Central memory CD4-positive, alpha-beta T cell (primary cell): ENCODE data around the gene GPR22.
A peak's percentile ranks its signal among the peaks of the same experiment; 100 is the strongest.

ENCODE experiments used
- DNase-seq: peaks from one replicate; pipeline ENCODE4 v3.0.0; 2022
- total RNA-seq, 3 experiments: gene quantifications; one replicate each; lab custom pipeline; 2026; lab: John Stamatoyannopoulos, UW

GPR22 gene, protein sequence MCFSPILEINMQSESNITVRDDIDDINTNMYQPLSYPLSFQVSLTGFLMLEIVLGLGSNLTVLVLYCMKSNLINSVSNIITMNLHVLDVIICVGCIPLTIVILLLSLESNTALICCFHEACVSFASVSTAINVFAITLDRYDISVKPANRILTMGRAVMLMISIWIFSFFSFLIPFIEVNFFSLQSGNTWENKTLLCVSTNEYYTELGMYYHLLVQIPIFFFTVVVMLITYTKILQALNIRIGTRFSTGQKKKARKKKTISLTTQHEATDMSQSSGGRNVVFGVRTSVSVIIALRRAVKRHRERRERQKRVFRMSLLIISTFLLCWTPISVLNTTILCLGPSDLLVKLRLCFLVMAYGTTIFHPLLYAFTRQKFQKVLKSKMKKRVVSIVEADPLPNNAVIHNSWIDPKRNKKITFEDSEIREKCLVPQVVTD
- 0 reads per million in 3 experiments for total RNA-seq

DNA sequence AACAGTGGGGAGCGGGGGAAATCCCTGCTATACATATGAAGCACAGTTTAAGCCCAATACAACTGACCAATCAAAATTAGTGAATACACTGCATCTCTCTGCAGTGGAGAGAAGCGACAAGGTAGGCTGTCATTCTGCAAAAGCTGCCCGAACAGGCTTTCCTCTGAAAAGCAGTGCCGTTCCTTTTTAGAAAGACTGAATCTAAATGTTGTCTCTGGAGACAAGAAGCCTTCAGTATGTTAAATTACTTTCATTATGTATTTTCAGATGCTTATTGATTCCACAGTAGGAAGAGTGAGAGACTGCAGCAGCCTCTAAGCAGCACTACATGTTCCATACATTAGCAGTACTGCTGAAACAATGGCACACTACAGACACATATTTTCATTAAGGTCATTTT lies at the start of gene GPR22:
Gene GPR22 (plus strand): TSS at position 129 of the 400 bp plus-strand sequence. CDS start 4,004 bp downstream, outside the sequence.
- DNase-seq: no peak

DNA sequence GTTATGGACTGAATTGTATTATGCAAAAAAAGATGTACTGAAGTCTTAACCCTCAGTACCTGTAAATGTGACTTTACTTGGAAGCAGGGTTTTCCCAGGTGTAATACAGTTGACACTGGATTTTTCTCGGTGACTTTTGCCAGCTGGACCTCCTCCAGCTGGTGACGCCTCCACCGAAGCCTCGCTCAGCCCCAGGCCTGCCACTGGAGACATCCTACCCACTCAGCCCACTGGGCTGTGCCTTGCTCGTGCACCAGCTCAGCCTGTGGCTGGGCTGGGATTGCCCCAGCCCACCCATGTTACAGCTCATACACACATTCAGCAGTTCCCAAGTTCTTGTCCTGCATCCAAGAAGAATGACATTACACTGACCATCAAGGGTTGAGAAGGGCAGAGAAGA lies 42.4 kb upstream of the GPR22 start:
- DNase-seq: no peak

DNA sequence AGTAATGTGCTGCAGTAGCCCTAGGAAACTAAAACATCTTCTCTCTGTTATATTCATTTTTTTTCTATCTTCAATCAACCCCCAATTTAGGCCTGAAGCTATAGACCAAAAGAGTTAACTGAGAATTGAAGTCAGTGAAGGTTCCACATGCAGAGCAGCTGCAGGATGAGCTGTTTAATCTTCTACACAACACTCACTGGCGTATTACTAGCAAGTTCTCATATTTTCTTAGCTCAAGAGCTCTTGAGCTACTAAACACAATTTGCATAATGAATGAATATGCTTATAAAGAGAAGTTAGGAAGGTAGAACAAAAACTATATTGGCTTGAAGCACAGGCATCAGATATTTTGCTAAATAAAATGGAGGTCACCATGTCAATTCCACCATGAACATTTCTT lies 41.2 kb upstream of the GPR22 start:
- DNase-seq: no peak

DNA sequence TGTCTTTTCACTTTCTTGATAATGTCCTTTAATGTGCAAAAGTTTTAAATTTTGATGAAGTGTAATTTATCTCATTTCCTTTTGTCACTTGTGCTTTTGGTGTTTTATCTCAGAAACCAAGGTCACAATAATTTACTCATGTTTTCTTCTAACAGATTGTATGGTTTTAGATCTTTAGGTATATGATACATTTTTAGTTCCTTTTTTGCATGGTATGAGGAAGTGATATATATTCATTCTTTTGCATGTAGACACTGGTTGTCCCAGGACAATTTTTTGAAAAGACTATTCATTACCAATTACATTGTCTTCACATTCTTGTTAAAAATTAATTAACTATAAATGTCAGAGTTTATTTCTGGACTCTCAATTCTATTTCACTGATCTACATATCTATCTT lies 39.8 kb upstream of the GPR22 start:
- DNase-seq: no peak

DNA sequence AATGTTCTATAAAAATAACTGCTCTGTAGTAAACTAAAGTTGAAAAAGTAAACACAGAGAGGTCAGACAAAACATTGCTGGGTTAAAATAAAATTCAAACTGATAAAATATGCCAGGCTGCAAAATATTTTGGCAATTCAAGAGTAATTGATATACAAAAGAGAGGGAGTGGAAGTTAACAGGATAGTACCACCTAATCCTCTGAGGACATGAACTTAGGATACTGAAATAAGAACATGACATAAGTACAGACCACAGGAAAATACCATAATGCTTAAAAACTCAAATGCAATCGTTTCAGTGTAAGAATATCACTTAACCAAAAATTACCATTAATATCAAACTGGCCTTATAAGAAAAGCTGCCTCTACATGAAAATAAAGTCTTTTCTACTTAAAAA lies 37.6 kb upstream of the GPR22 start:
- no peak for DNase-seq

DNA sequence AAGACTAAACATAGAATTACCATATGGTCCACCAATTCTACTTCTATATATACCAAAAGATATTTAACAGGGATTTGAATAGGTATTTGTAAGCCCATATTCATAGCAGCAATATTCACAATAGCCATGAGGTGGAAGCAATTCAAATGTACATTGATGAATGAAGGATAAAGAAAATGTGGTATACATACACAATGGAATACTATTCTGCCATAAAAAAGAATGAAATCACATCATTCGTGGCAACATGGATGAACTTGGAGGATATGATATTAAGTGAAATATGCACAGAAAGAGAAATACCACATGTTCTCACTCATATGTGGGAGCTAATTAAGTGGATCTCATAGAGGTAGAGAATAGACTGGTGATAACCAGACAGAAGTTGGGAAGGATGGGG lies 34.1 kb upstream of the GPR22 start:
- no peak for DNase-seq

DNA sequence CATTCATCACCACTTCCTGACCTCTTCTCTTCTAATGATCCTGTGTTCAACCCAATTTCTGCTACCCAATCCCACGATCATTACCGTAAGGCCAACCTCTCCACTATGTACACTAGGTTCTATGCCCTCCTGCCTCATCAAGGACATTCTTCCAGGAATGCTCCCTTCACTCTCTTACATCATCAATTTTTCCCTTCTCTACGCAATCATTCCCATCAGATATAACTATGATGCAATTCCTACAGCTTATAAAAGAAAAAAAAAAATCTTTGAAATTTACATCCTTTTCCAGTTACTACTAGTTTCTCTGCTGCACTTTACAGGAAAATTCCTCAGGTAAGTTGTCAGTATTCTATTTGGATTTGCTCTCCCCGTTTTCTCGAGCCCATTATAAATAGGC lies 30.8 kb upstream of the GPR22 start:
- DNase-seq: no peak

DNA sequence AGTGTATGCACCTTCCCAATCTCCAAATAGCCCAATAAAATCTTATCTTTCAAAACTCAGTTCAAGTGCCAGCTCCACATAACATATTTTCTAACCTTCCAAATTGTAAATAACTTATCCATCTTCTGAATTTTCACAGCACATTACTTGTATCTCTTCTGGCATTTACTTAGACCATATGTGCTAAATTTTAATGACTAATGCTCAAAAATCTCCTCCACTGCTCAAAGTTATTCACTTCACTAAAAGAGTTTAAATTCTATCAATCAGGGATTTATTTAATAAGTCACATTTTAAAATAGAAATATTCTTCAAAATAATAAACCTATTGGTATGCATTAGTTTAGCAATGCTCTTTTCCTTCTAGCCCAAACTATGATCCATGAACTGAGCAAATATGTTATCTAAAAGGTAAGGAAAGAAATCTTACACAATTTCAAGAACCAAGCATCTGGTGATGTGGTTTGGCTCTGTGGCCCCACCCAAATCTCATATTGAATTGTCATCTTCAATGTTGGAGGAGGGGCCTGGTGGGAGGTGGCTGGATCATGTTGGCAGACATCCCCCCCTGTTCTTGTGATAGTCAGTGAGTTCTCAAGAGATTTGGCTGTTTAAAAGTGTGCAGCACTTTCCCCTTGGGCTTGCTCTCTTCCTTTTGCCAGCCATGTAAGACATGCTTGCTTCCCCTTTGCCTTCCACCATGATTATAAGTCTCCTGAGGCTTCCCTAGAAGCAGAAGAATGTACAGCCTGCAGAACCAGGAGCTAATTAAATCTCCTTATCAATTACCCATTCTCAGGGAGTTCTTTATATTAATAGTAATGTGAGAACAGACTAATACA lies 28.1 kb upstream of the GPR22 start:
- DNase-seq: no peak

DNA sequence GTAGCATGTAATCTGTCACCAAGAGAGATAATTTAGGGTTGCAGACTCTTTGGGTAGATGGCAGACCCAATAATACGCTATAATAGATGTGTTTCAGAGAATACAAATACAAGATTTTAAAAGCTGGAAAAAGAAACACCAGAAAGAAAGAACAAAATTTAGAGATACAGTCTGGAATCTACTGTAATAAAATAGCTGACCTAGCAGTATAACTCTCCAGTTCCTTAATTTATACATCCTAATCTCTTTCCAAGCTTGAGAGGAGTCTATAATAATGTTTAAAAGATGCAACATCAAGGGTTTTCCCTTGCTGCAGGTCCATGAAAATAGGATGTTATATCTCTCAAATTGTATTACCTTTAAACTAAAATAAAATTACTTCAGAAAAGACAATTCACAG lies 27.2 kb upstream of the GPR22 start:
- no peak for DNase-seq

DNA sequence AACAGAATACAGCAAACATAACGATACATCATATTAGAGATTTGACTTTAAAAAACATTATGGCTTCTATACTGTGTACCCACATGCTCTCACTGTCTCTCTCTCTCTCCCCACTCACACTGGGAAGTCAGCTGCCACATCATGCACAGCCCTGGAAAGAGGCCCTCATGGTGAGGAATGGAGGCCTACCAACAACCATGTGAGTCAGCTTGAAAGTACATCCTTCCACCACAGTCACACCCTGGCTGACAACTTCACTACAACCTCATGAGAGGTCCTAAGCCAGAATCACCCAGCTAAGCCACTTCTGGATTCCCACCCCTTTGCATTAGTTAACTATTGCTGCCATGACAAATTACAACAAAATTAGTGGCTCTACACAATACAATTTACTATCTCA lies 23.3 kb upstream of the GPR22 start:
- no peak for DNase-seq

DNA sequence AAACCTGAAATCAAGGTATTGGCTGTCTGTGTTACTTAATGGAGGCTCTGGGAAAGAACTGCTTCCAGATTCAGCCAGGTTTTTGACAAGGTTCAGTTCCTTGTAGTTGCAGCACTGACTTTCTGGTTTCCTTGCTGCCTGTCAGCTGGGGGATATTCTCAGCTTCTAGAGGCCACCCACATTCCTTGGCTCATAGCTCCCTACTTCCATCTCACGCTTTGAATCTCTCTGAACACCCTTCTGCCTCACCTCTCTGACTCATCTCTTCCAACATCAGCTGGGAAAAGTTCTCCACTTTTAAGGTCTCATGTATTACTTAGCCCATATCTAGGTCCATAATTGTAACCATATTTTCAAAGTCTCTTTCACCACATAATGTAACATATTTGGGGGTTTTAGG lies 22.9 kb upstream of the GPR22 start:
- no peak for DNase-seq

DNA sequence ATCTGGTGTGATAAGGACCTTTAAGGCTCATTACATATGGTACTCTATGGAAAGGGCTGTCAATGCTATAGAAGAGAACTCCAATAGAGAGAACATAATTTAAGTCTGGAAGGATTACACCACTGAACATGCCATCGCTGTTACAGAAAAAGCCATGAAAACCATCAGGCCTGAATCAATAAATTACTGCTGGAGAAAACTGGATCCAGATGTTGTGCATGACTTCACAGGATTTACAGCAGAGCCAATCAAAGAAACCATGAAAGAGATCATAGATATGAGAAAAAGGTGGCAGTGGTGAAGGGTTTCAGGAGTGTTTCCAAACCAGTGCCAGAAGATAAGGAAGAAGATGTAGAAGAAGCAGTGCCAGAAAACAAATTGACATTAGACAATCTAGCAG lies 18.9 kb upstream of the GPR22 start:
- no peak for DNase-seq

DNA sequence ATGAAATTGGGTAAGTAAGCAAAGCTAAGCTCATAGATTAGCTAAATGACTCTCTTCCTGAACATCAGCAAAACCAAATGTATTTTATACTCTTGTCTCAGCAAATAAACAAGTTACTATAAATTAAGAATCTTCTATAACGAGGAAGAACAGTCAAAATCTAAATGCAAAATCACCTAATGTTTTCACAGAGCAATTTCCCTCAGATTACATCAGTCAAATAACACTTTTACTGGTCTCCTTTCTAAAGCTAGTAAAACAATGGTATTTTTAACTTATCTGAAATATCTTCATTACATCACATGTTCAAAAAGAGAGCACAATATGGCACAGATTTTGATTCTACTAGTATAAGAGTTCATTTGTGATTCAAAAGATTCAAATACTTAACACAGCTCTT lies 16.5 kb upstream of the GPR22 start:
- DNase-seq: no peak

DNA sequence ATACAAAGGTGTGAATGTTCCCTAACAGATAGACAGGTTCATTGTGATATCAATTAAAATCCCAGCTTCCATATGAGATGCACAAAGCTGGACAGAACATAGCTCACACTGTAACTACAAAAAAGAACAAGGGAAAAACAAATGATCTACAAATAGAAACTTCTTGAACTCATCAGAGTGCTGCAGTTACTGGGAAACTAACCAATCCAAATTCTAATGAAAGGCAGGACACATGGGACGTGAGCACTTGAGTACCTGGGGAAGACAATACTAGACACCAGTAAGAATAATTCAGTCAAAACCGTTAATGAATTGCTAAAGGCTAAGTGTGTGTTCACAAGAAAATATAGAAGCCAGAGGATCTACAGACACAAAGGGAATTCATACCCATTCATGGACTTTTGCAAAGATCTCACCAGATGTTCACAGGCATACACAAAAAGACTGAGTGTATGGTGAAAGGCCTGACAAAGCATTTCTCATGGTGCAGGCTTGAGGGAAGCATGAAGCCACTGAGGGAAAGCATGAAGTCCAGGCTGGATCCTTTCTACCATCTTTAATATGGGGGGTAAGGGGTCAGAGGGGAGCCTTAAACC lies 7.8 kb upstream of the GPR22 start:
- no peak for DNase-seq

DNA sequence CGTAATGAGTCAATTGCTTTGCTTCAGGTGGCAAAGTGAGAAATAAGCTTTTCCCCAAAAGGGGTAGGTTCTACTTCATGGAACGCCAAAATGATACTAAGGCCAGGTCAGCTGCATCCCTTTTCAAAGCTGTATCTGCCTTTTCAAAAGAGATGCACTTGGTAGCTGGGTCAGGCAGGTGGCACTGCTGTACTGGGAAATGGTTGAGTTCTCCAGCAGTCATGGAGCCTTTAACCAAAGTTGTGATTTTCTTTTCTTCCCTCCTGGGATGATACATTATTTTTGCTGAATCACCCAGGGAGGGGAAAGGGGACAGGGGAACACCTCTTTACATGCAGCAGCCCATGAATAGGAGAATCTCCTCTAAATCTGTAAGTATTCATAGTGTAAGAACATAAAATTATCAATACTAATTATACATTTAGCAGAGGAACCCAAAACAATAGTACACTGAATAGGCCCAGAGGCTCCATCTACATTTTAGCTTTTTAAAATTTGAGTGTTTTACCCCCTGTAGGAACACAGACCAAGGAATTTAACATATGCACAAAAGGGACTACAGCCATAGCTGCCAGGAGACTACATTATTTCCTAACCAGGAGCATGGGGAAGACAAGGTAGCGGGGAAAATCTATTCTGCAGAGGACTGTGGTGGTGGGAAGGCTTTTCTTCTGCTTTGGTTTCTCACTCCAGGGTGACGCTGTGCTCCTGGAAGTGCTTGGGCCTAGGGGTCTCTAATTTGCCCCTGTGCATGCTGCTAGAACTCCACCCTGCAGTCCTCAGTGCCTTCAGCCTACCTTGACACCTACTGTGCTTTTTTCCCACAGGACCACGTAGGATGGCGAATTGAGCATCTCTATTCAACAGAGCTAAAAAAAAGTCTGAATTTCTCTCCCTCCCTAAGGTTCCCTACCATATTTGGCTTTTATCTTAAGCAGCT lies 6.4 kb upstream of the GPR22 start:
- peak; percentile 27 for DNase-seq

DNA sequence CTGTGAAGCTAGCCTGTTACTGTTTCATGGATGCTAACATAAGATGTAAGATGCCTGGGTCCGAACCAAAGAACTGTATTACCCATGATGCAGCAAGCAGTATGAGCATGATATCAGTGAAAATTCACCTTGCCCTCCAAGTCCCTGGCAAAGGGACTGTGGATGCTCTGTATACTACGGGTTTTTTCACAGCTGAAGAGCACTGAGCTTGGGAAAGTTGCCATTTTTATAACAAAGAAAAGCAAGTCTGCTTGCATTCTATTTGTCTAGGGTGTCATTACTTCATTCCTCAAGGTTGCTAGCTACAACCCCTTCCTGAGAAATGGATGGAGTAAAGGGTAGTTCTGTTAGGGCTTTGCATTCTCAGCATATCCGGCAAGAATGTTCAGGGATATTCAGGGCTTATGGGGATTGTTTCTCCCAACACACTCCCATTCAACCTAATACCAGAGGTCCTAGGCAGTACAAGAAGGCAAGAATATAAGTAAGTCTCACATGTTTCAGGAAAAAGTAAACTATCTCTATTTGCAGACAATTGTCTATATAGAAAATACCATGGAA lies 5.1 kb upstream of the GPR22 start:
- DNase-seq: no peak

DNA sequence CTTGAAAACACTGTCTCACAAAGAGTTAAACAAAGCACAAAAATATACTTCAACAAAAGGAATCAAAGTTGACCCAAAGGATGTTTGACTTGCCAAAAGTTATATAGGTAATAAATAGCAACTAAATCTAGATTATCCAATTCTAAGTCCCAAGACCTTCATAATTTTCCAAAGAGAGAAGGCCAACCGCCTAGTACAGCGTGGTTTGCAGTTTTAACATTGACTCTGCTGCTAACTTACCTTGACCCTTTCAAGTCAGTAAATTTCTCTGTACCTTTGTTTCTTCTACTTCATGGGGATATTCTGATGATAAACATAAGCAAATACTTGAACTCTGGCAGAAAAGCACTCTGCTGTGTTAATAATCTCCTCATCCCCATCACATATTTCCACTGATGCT lies 1.9 kb upstream of the GPR22 start:
- DNase-seq: no peak

DNA sequence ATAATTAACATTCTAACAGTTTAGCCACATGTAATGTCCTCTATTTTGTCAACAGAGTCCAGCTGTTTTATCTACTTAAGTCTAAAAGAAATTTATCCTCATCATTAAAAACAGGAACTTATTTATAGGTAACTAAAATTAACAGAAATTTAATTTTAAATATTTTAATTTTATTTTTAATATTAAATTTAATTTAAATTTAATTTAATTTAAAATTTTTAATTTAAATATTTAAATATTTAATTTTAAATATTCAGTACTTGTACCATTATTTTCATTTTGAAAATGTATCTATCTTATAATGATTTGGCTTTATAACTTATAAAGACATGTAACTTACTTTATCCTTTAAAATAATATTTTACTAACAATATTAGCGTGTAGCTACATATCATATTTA lies 1.0 kb upstream of the GPR22 start:
- no peak for DNase-seq

DNA sequence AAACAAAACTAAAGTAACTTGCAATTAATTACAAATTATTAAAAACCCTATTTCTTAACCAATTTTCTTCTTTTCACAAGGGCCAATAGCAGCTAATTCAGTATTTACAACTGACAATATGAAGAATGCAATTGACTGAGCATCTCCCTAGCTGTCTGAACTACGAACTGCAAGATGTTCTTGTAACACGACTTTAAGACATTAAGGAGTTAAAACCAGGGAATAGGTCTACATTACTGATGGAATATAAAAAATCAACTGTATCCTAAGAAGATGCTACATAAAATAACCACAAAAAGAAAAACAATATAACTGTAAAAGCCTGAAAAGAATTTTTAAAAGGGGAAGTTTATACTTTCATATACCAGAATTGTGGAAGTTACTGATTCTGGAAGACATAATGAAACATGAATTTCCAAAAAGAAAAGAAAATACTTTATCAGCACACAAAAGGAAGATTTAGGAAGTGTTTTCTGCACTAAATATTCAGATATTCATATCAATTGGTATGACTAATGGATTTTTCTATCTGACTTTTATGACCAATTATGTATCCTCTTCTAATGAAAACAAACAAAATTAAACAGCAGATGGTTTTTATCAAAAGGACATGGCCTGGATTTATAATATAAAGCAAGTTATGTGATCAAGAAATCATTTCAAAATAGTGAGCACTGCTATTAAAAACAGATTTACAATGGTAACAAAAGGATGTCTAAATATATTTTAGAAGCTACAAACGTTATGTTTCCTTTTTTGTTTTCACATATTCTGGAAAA lies 1.6 kb downstream of the GPR22 start:
- DNase-seq: no peak

DNA sequence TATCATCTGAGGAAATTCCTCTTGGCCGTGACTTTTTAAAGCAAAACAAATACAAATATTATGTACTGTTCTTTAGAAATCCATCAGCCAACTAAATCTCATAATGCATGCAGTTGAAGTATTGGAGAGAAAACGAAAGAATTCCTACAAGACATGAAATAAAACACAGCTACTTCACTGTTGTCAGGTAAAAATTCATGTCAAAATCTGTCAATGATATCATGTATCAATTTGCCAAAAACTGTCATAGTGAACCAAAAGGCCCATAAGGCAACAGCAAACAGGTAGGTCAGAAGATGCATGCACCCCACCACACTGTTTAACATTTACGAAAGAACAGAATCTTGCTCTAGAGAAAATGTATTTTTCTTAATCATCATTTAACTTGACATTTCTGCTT lies 2.3 kb downstream of the GPR22 start:
- no peak for DNase-seq

DNA sequence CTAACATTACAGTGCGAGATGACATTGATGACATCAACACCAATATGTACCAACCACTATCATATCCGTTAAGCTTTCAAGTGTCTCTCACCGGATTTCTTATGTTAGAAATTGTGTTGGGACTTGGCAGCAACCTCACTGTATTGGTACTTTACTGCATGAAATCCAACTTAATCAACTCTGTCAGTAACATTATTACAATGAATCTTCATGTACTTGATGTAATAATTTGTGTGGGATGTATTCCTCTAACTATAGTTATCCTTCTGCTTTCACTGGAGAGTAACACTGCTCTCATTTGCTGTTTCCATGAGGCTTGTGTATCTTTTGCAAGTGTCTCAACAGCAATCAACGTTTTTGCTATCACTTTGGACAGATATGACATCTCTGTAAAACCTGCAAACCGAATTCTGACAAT lies 4.3 kb downstream of the GPR22 start:
- DNase-seq: no peak
